ENCODE results near the gene GIPR.
"Not testable (repeated sequence)": the region's sequence is repeated elsewhere in the genome, so short reads cannot be mapped to it uniquely, and the experiment has no call there.

GIPR gene, protein sequence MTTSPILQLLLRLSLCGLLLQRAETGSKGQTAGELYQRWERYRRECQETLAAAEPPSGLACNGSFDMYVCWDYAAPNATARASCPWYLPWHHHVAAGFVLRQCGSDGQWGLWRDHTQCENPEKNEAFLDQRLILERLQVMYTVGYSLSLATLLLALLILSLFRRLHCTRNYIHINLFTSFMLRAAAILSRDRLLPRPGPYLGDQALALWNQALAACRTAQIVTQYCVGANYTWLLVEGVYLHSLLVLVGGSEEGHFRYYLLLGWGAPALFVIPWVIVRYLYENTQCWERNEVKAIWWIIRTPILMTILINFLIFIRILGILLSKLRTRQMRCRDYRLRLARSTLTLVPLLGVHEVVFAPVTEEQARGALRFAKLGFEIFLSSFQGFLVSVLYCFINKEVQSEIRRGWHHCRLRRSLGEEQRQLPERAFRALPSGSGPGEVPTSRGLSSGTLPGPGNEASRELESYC

DNA sequence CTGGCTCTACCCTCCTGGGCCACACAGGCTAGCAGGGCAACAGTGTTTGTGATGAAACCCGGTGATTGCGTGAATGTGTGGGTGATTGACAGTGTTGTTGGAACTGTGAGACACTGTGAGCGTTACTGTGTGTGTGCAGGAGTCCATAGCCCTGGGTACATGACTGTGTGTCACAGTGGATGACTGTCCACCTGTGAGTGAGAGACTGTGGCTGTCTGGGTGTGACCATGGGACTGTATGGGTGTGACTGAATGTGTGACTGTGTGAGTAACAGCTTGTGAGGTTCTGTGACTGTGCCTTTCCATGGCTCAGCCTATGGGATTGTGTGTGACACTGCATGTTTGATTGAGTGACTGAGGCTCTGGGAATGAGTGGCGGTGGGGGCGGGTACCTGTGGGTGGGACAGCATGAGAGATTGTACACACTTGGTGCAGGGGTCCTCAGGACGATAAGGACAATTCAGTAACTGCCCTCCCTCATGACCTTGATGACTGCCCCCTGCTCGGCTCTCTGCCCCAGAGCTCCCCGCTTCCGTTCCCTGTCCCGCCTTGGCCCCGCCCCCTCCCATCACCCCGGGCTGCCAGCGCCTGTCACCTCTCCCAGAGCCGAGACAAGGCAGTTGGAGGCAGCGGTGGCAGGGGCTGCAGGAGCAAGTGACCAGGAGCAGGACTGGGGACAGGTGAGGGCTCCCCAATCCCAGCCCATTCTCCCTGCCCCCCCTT is at the start of gene GIPR:
TSS of gene GIPR (plus strand) at position 602 of the 722 bp plus-strand sequence. CDS start 1,300 bp downstream, outside the sequence.
- DNase-seq = peak; percentile 47

DNA sequence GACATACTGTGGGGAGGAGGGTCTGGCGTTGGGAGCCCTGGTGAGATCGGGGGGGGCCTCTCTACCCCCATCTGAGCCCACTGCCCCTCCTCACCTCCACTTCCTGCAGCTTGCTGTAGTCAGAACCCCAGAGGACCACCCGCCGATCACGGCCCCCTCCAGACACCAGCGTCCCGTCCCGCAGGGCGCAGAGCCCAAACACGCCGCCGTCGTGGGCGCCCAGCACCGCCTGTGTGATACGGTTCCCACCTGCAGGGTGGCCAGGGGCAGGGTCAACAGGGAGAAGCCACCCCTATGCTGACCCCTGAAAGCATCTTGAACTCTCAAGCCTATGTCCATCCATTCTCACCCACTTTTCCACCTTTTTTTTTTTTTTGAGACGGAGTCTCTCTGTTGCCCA is 46.6 kb upstream of the GIPR start:
- DNase-seq = no peak

DNA sequence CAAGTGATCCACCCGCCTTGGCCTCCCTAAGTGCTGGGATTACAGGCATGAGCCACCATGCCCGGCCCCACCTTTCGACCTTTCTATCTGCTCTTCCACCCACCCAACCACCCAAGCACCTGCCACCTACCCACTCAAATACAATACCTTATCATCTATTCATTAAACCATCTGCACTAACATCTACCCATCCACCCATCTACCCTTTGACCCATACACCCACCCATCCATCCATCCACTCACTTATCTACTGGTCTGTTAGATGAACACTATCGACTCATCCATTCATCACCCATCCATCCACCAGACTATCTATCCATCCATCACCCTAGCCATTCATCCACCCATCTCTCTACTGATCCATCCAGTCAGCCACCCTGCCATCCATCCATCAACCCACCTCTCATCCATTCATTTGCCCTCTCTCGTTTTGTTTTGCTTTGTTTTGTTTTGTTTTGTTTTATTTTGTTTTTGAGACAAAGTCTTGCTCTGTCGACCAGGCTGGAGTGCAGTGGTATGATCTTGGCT is 46.0 kb upstream of the GIPR start:
- no peak for DNase-seq

DNA sequence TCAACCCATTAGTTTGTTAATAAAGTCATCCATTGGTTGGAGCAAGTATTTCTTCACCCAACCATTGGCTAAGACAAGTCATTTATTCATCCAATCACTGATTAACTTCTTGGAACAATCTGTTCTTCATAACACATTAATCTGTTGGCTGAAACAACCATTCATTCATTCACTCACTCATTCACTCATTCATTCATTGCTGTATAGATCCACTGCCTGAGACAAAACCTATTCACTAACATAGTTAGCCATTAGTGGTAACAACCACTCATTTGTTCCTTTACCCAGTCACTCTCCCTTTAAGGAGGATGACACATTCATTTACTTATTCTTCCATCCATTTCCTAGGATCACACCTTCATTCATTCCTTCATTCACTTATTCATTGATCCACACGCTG is 44.0 kb upstream of the GIPR start:
- no peak for DNase-seq

- not testable (repeated sequence) for DNase-seq
These were observed 39.8 kb upstream of the GIPR start for GRCh38 chr19:45628219-45628618.

DNA sequence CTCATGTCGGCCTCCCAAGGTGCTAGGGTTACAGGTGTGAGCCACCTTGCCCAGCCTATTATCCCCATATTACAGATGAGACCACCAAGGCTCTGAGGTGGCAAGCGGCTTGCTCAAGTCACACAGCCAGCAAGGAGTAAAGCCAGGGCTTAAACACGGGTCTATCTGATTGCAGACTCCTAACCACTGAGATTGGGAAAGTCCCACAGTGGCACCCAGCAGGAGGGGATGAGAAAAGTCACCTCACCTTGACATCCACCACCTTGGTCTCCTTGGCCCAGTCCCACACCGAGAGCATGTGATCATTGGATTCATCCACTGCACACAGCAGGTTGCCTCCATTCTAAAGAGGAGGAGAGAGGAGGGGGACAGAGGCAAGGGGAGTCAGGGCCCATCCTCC is 38.3 kb upstream of the GIPR start:
- DNase-seq = no peak

DNA sequence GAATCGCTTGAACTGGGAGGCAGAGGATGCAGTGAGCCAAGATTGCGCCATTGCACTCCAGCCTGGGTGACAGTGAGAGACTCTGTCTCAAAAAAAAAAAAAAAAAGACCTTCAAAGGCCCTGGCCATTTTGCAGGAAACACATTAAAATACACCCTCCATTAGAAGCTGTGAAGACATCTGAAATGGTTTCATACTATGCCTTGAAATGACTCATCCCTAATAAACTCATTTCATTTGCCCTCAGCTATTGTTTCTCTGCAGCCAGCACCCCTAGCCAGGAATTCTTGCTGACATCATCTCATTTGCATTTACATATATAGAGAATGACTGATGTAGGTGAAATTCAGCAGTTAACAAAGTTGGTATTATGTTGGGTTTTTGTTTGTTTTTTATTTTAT is 37.6 kb upstream of the GIPR start:
- DNase-seq = no peak

DNA sequence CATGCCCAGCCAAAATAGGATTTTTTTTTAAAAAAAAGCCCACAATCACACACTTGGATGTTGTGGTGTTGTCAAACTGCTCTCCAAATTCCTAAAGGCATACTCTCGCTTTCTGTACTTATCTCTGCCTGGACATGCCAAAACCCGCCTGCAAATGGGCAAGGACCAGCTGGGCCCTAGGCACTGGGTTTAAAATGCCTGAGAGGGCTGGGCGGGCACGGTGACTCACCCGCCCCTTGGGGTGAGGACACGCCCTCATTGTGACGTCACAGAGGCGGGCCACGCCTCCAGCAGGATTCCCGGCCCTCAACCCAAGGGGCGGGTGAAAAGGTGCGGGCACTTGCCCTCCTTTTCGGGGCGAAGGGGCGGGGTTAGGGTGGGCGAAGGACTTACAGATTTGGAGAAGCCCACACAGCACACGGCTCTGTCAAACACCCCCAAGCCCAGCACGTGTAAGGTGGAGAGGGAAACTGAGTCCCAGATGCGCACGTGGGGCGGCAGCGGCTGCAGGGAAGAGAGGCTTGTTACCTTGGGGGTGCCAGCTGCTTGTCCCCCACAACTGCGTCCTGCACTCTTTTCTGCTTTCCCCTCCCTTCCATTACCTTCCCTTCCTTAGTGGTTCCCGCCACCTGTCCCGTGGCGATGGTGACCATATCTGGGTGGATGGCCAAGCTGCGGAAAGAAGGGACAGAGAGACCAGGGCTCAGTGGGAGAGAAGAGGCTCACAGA is 35.4 kb upstream of the GIPR start:
- DNase-seq = peak; percentile 28

DNA sequence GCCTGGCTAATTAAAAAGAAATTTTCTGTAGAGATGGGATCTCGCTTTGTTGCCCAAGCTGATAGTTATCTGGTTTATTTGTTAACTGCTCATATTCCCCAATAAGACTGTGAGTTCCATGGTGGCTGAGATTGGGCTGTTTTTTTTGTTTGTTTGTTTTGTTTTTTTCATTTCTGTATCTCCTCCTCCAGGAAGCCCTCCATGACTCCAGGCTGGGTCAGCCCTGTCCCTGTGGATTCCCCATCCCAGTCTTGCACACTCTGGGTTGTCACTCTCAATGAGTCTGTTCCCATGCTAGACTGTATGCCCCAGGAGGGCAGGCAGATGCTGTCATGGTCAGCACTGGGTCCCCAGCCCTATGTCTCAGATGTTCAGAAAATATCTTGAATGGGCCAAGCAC is 31.7 kb upstream of the GIPR start:
- no peak for DNase-seq

DNA sequence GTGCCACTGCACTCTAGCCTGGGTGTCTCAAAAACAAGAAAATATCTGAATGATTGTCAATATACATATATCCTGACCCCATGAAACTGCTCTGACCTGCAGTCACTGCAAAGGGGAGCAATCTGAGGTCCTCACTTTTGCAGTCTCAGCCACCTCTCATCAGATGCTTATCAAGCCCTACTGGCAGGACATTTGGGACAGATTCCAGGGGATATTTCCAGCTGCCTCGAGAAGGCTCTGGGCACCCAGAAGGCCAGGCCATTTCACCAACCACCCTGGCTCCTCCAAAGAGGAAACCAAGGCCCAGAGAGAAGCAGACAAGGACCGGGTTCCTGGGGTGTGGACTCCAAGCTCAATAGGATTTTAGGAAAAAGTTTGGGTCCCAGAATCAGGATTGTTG is 31.1 kb upstream of the GIPR start:
- DNase-seq = no peak

DNA sequence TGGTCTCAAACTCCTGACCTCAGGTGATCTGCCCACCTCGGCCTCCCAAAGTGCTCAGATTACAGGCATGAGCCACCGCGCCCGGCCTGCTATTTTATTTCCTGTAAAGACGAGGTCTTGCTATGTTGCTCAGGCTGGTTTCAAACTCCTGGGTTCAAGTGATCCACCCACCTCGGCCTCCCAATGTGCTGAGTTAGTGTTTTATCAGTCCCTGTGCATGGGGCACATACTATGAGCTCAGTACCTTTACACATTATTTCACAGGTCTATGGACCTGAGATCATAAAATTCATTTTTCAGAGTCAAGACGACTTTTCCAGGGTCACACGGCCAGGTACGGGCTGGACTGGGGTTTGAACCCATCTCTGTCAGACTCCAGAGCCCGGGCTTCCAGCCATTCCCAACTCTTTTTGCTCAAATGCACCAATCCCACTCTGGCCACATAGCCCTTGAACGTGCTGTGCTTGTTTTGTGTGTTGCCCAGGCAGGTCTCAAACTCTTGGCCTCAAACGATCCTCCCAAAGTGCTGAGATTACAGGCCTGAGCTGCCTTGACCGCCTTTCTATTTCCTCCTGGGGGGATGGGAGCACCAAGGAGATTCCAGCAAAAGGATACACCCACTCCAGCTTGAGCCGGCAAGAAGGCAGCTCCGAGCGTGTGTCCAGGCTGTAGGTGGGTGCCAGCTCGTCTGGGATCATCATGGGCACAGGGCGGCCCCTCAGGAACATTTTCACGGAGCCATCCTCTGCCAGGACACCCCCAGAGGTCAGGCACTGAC is 29.9 kb upstream of the GIPR start:
- DNase-seq = no peak

GRCh38 chr19:45638930-45639729 is 28.9 kb upstream of the GIPR start, which contains the start of gene EML2:
EML2 (minus strand) TSS chr19:45639397; CDS start chr19:45639376, 21 bp downstream.
- peak; percentile 47 for DNase-seq

DNA sequence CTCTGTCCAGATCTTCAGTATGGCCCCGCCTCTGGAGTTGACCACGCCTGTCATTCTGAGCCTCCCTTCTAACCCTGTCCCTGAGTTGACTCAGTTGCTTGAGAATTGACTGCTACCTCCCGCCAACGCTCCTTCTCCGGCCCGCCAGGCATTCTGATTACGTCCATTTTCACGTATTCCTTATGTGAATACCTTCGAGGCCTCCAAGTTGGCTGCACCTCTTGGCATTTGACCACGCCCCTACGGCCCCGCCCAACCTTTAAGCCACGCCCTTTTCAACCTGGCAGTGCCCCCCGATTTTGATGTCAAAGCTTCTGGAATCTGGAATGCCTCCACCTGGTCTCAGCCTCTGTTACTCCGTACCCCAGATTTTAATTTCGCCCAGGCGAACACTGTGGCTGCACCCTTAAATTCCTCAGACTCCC is 27.2 kb upstream of the GIPR start:
- peak; percentile 11 for DNase-seq

DNA sequence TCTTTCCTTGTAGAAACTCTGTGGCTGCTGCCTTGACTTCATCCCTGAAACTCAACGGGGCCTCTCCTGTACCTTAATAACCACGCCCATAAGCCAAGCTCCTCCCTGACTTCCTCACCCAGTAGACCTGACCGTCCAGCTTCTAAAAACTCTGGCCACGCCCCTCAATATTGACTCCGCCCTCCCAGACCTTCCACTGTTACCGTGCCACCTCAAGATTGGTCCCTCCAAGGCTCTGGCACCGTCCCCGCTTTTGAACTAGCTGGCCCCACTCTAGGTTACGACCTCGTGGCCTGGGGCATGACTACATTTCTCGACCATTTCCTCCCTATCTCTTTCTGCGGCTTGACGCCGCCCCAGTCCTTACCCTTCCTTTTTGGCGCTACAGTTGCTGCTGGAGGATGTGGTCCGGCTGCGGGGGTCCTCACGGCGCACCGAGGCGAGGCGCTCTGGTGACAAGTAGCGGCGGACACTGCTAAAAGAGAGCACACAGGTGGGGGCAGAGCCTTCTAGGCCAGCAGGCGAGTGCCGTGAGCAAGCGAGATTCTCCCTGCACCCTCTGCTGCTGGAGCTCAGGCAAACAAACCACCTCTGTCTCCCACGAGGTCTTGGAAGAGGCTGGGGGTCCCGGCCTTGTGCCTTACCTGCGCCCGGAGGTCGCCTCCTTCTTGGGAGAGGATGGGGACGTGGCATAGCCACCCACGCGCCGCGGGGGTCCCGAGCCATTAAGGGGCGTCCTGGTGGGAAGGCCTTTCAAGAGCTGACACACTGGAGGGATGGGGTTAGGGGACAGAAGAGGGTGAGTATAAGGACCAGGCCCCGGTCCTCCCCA is 26.5 kb upstream of the GIPR start:
- DNase-seq = peak; percentile 45

DNA sequence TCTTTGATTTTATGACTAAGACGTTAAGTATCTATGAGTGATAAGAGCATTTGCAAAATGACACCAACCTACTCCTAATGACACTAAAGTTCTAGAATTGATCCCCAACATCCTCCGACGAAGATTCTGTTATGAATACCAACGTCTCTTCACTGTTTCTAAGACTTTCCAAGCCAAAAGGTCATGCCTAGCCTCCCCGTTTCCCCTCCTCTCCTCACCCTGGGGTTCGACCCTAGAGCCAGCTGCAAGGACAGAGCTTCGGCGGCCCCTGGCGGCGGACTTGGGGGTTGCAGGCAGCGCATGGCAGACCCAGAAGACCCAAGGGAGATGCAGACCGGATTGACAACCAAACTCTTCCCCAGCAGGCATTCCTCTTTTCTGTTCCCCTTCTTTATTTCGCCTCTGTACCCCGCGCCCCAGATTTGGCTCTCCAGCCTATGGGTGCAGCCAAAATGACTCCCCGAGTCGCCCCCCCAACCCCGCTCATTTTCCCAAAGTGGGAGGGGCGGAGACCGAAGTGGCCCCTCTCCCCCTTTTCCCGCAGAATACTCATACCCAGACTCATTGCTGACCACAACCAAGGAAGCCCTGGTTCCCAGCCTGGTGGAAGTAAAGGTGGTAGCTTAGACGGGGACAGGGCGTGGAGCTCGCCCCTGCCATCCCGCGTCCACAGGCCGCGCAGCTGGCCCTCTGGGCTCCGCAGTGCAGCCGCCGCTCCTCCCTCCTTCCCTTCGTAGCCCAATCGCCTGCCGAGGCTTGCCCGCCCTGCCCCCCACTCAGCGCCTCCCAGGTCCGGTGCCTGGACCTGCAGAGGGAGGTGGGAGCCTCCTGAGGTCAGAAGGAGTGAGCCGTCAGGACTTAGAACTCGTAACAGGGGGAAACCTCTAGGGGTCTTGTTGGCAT is 24.7 kb upstream of the GIPR start:
- DNase-seq = peak; percentile 89

DNA sequence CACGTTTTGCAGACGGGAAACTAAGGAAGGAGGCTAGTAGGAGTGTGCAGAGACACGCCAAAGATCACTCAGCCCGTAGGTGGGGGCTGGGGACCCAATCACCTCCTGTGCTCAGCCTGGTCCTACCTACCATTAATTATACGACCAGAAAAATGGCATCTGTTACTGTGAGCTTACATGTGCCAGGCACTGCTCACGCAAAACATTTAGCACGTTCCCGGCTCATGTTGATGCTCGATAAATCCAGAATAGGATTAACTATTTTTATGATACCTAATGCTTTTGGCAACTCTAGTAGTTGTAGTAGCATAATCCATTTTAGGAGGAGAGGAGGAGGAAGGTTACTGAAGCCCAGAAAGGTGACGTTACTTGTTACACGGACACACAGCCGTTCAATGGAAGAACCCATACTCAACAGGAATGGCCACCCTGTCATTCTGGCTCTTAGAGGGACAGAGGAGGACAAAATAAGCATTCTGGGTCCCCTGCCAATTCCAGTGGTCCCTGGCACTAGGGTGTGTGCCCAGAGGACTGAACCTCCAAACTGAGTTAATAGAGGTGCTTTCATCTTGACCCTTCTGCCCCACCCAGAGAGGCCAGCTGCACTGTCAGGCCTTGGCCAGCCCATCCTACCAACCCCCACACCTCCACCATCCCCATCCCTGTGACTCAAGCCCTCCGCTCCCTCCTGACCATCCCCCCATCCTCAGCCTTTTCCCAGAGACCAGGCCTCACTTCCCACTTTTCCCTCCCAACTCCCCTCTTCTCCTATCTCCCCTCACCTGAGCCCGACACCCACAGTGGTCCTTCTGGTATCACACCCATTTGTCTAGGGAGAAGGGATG is 23.9 kb upstream of the GIPR start:
- DNase-seq = no peak

- DNase-seq = no peak
These were observed 22.9 kb upstream of the GIPR start for GRCh38 chr19:45645068-45645630.
